Loucy (cell line): ENCODE data around the gene MRE11.

Experiments
- H2AFZ ChIP-seq: fragments of 200-600 bp; sonication (generic); 2 replicates; pipeline ENCODE4 v1.6.0; 2016; ENCODE audit warnings: antibody characterized with exemption, mild to moderate bottlenecking, low read length, moderate library complexity
- H3F3A ChIP-seq: fragments of 200-600 bp; 2 replicates; pipeline ENCODE4 v1.6.0; 2016; ENCODE audit warnings: antibody characterized with exemption, low read depth, mild to moderate bottlenecking
- H3K27me3 ChIP-seq: fragments of 200-600 bp; sonication (generic); 2 replicates; pipeline ENCODE4 v1.6.1; 2014; ENCODE audit warnings: low read length, mild to moderate bottlenecking; ENCODE audit not compliant: insufficient read depth, poor library complexity, severe bottlenecking
- H3K36me3 ChIP-seq: fragments of 200-600 bp; sonication (generic); 2 replicates; pipeline ENCODE4 v1.6.1; 2016; ENCODE audit warnings: low read length; ENCODE audit not compliant: insufficient read depth
- H3K4me1 ChIP-seq: fragments of 200-600 bp; sonication (generic); 2 replicates; pipeline ENCODE4 v1.5.1; 2014; ENCODE audit warnings: low read length, mild to moderate bottlenecking; ENCODE audit not compliant: insufficient read depth, poor library complexity, severe bottlenecking
- H3K4me2 ChIP-seq: fragments of 200-600 bp; sonication (generic); 2 replicates; pipeline ENCODE4 v1.6.0; 2014; ENCODE audit warnings: antibody characterized with exemption, low read length, low read depth, mild to moderate bottlenecking; ENCODE audit not compliant: poor library complexity, severe bottlenecking
- H3K4me3 ChIP-seq: fragments of 200-600 bp; sonication (generic); 2 replicates; pipeline ENCODE4 v1.5.1; 2014; ENCODE audit warnings: low read length, mild to moderate bottlenecking, mixed read lengths; ENCODE audit not compliant: poor library complexity, severe bottlenecking
- H3K79me2 ChIP-seq: fragments of 200-600 bp; sonication (generic); 2 replicates; pipeline ENCODE4 v1.6.1; 2014; ENCODE audit warnings: low read length; ENCODE audit not compliant: insufficient read depth
- H3K9ac ChIP-seq: fragments of 200-600 bp; sonication (generic); 2 replicates; pipeline ENCODE4 v1.6.0; 2014; ENCODE audit warnings: mild to moderate bottlenecking, low read depth, low read length, moderate library complexity; ENCODE audit not compliant: poor library complexity, severe bottlenecking
- H3K9me2 ChIP-seq: fragments of 200-600 bp; sonication (generic); replicated peaks from 2 replicates; pipeline ENCODE4 v1.6.1; 2016; ENCODE audit warnings: low read depth, low read length, mixed read lengths
- H3K9me3 ChIP-seq: fragments of 200-600 bp; sonication (generic); 2 replicates; pipeline ENCODE4 v1.6.1; 2014; ENCODE audit warnings: mild to moderate bottlenecking, antibody characterized with exemption, low read length, low read depth; ENCODE audit not compliant: insufficient read depth
- H4K20me1 ChIP-seq: fragments of 200-600 bp; sonication (generic); 2 replicates; pipeline ENCODE4 v1.6.0; 2014; ENCODE audit warnings: antibody characterized with exemption, low read length, mild to moderate bottlenecking; ENCODE audit not compliant: insufficient read depth, poor library complexity, severe bottlenecking
- CTCF ChIP-seq: fragments of 200-600 bp; sonication (generic); conservative IDR thresholded peaks from 2 replicates; pipeline ENCODE4 v1.5.1; 2014; ENCODE audit warnings: mild to moderate bottlenecking, antibody characterized with exemption, low read length
- EZH2phosphoT487 ChIP-seq: fragments of 200-600 bp; IDR thresholded peaks from 2 replicates; pipeline ENCODE4 v1.6.1; 2018; ENCODE audit warnings: antibody characterized with exemption, mild to moderate bottlenecking, moderate library complexity, borderline replicate concordance

MRE11 gene

GRCh38 chr11:94402355-94402754 is 91.3 kb downstream of the MRE11 start:
- H3K27me3 ChIP-seq = no peaks in the 10 kb centered on the region
- no peaks in the 10 kb centered on the region for H3F3A ChIP-seq
- no peaks in the 10 kb centered on the region for H3K79me2 ChIP-seq
- H3K9me2 ChIP-seq = no peaks in the 10 kb centered on the region
- H3K4me1 ChIP-seq = no peaks in the 10 kb centered on the region
- no peak overlapping the region for H2AFZ ChIP-seq
- no peak overlapping the region for H3K4me3 ChIP-seq
- H4K20me1 ChIP-seq = no peaks in the 10 kb centered on the region
- H3K4me2 ChIP-seq = no peak overlapping the region
- no peaks in the 10 kb centered on the region for H3K9me3 ChIP-seq
- TF ChIP-seq CTCF (no peak), EZH2phosphoT487 (no peak)
- no peaks in the 10 kb centered on the region for H3K36me3 ChIP-seq
- no peak overlapping the region for H3K9ac ChIP-seq

- no peak overlapping the region for H2AFZ ChIP-seq
- no peaks in the 10 kb centered on the region for H3K36me3 ChIP-seq
- no peaks in the 10 kb centered on the region for H3K79me2 ChIP-seq
- no peaks in the 10 kb centered on the region for H3K4me1 ChIP-seq
- no peaks in the 10 kb centered on the region for H3F3A ChIP-seq
- no peaks in the 10 kb centered on the region for H3K27me3 ChIP-seq
- H3K9me2 ChIP-seq = no peaks in the 10 kb centered on the region
- no peaks in the 10 kb centered on the region for H4K20me1 ChIP-seq
- H3K4me2 ChIP-seq = no peak overlapping the region
- H3K9ac ChIP-seq = no peak overlapping the region
- no peaks in the 10 kb centered on the region for H3K9me3 ChIP-seq
- no peak overlapping the region for H3K4me3 ChIP-seq
- no peak for TF ChIP-seq EZH2phosphoT487
- TF ChIP-seq CTCF = no peak
These were observed 91.8 kb downstream of the MRE11 start for GRCh38 chr11:94401773-94402265.

GRCh38 chr11:94400839-94401772 is 92.5 kb downstream of the MRE11 start, which contains the start of gene GPR83:
GPR83 (minus strand) TSS chr11:94401419; CDS start chr11:94401247, 172 bp downstream.
- no peaks in the 10 kb centered on the region for H3K9me2 ChIP-seq
- no peaks in the 10 kb centered on the region for H3K4me1 ChIP-seq
- H3K9me3 ChIP-seq = no peaks in the 10 kb centered on the region
- H3K9ac ChIP-seq = no peak within 1 kb of the TSS
- no peak within 1 kb of the TSS for H2AFZ ChIP-seq
- H3K36me3 ChIP-seq = no peaks in the 10 kb centered on the region
- TF ChIP-seq CTCF (no peak), EZH2phosphoT487 (no peak)
- no peaks in the 10 kb centered on the region for H4K20me1 ChIP-seq
- H3F3A ChIP-seq = no peaks in the 10 kb centered on the region
- no peaks in the 10 kb centered on the region for H3K27me3 ChIP-seq
- no peak within 1 kb of the TSS for H3K4me2 ChIP-seq
- H3K79me2 ChIP-seq = no peaks in the 10 kb centered on the region
- H3K4me3 ChIP-seq = no peak within 1 kb of the TSS
